ENCODE results near the gene ATN1. TPM values are rescaled to one million over a fixed set of nuclear protein-coding genes. Genes with fewer than 3 reads are reported as not detected.

Gene ATN1
- total RNA-seq, 2 donors from 2014 or later: 36.1 to 86.7 TPM

- Histone ChIP-seq H3K4me1 (peaks cover 17% of the 10 kb centered on the region), H3K9me3 (no peaks in the 10 kb centered on the region), H3K36me3 (replicated peaks in 1 of 2; ENCODE audit: insufficient read depth in 1 of 2, low read depth in 2 of 2) (no peaks in the 10 kb centered on the region), H3K27ac (no peak overlapping the region), H3K27me3 (peaks cover 0 to 15% of the 10 kb centered on the region in 2 donors), H3K4me3 (no peak overlapping the region)
- intact Hi-C loops (cut with DNase I): no loop called here
- ATAC-seq: no peak
- WGBS, 2 donors: 73 to 74% methylated on average over 10 to 13 of the region's 14 CpGs
- DNase-seq: no peak
- no peak for TF ChIP-seq POLR2A (IDR thresholded peaks at IDR 0.05)
- no peak for TF ChIP-seq CTCF (IDR thresholded peaks at IDR 0.05)
Observed at GRCh38 chr12:6917491-6918231, 10.1 kb upstream of the ATN1 start.

GRCh38 chr12:6919588-6919987 lies 8.2 kb upstream of the ATN1 start:
- Histone ChIP-seq H3K27ac (no peak overlapping the region), H3K9me3 (no peaks in the 10 kb centered on the region), H3K27me3 (peaks cover 0 to 3% of the 10 kb centered on the region in 2 donors), H3K36me3 (replicated peaks in 1 of 2; ENCODE audit: insufficient read depth in 1 of 2, low read depth in 2 of 2) (no peaks in the 10 kb centered on the region), H3K4me1 (peaks cover 9% of the 10 kb centered on the region), H3K4me3 (no peak overlapping the region)
- ATAC-seq: no peak
- WGBS, 2 donors: 41 to 52% methylated on average over 7 of the region's 7 CpGs
- intact Hi-C loops (cut with DNase I): no loop called here
- no peak for DNase-seq
- TF ChIP-seq CTCF (IDR thresholded peaks at IDR 0.05): no peak
- no peak for TF ChIP-seq POLR2A (IDR thresholded peaks at IDR 0.05)

GRCh38 chr12:6921539-6921938 lies 6.2 kb upstream of the ATN1 start:
- ATAC-seq: no peak
- TF ChIP-seq CTCF (IDR thresholded peaks at IDR 0.05) (no peak), POLR2A (IDR thresholded peaks at IDR 0.05) (no peak)
- Histone ChIP-seq H3K36me3 (replicated peaks in 1 of 2; ENCODE audit: insufficient read depth in 1 of 2, low read depth in 2 of 2) (no peaks in the 10 kb centered on the region), H3K4me3 (no peak overlapping the region), H3K4me1 (peaks cover 22% of the 10 kb centered on the region), H3K27me3 (no peaks in the 10 kb centered on the region), H3K27ac (no peak overlapping the region), H3K9me3 (no peaks in the 10 kb centered on the region)
- intact Hi-C loops (cut with DNase I): no loop called here
- WGBS, 2 donors: 32 to 63% methylated on average over 7 of the region's 7 CpGs
- DNase-seq: no peak

DNA sequence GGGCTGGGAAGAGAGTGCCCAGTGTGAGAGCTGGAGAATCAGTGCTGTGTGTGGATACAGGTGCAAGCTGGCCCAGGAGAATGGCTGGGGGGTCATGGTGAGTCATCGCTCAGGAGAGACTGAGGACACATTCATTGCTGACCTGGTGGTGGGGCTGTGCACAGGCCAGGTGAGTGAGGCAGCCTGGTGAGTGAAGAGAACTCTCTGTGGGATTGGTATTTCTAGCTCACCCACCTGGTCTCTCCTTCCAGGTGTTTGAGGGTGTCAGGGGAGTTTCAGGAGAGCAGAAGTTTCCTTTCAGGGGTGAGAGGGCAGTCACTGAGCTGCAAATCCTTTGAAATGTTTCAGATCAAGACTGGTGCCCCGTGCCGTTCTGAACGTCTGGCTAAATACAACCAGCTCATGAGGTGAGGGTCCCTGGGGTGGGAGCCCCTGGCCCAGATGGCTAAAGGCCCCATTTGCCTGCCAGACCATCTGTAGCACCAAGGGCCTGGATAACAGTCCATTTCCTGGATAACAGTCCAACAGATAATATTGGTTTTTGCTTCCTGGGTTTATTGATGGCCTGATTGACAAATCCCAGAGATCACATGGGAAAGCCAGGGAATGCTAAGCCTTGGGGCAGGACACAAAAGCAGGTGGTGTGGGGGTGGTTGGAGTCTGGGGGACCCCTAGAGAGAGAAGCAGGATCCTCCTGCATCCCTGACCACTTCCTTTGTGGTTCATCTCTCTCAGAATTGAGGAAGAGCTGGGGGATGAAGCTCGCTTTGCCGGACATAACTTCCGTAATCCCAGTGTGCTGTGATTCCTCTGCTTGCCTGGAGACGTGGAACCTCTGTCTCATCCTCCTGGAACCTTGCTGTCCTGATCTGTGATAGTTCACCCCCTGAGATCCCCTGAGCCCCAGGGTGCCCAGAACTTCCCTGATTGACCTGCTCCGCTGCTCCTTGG lies 5.5 kb upstream of the ATN1 start:
- Histone ChIP-seq H3K27me3 (no peaks in the 10 kb centered on the region), H3K4me3 (no peak overlapping the region), H3K36me3 (replicated peaks in 1 of 2; ENCODE audit: insufficient read depth in 1 of 2, low read depth in 2 of 2) (no peaks in the 10 kb centered on the region), H3K9me3 (no peaks in the 10 kb centered on the region), H3K4me1 (peaks cover 30% of the 10 kb centered on the region), H3K27ac (no peak overlapping the region)
- peak in 1 of 4 donors; percentile 46 for DNase-seq
- intact Hi-C loops (cut with DNase I): no loop called here
- 62 to 64% methylated on average over 5 to 9 of the region's 9 CpGs for WGBS, 2 donors
- TF ChIP-seq POLR2A (IDR thresholded peaks at IDR 0.05) (no peak), CTCF (IDR thresholded peaks at IDR 0.05) (no peak)
- no peak for ATAC-seq

Data from body of pancreas (tissue), 4 donors.